Osteoblast (primary cell): Measurements from ENCODE around the gene RPS19BP1. TPM values are rescaled to one million over a fixed set of nuclear protein-coding genes. Genes with fewer than 3 reads are reported as not detected.

ENCODE experiments used
- DNase-seq: peaks from one replicate; pipeline ENCODE4 v3.0.0; 2011; ENCODE audit warnings: low spot score, mixed read lengths; ENCODE audit not compliant: insufficient read length; ENCODE audit errors: missing footprints
- H2AFZ ChIP-seq: 2 replicates; pipeline ENCODE4 v1.6.0; 2011; ENCODE audit warnings: mild to moderate bottlenecking, low read length
- H3K27ac ChIP-seq: 2 replicates; pipeline ENCODE4 v1.5.1; 2011; ENCODE audit warnings: mild to moderate bottlenecking, low read depth, low read length, moderate library complexity
- H3K27me3 ChIP-seq: 2 replicates; pipeline ENCODE4 v1.6.0; 2012; ENCODE audit warnings: mild to moderate bottlenecking, control low read depth, inconsistent platforms, low read length, moderate library complexity; ENCODE audit not compliant: insufficient read depth
- H3K36me3 ChIP-seq: 2 replicates; pipeline ENCODE4 v1.5.1; 2011; ENCODE audit warnings: mild to moderate bottlenecking, low read length, control low read depth, moderate library complexity; ENCODE audit not compliant: insufficient read depth
- H3K4me1 ChIP-seq: 2 replicates; pipeline ENCODE4 v1.5.1; 2011; ENCODE audit warnings: mild to moderate bottlenecking, low read length, control low read depth, moderate library complexity; ENCODE audit not compliant: insufficient read depth
- H3K4me2 ChIP-seq: 2 replicates; pipeline ENCODE4 v1.6.0; 2011; ENCODE audit warnings: mild to moderate bottlenecking, low read length; ENCODE audit not compliant: insufficient read depth
- H3K4me3 ChIP-seq: fragments of 200-600 bp; sonication (generic); 3 replicates; pipeline ENCODE4 v1.5.1; 2012; ENCODE audit warnings: mild to moderate bottlenecking, low read length, inconsistent platforms; ENCODE audit not compliant: insufficient read depth
- H3K79me2 ChIP-seq: 2 replicates; pipeline ENCODE4 v1.6.0; 2012; ENCODE audit warnings: mild to moderate bottlenecking, low read length, control low read depth, inconsistent platforms; ENCODE audit not compliant: insufficient read depth
- H3K9me3 ChIP-seq: 2 replicates; pipeline ENCODE4 v1.5.1; 2011; ENCODE audit warnings: low read depth, low read length, control low read depth
- H4K20me1 ChIP-seq: 2 replicates; pipeline ENCODE4 v1.6.0; 2012; ENCODE audit warnings: mild to moderate bottlenecking, low read length, control low read depth; ENCODE audit not compliant: insufficient read depth
- total RNA-seq: library from RNA; depleted of rRNA; stranded (reverse); fragments of >200 nt; gene quantifications from 2 replicates; pipeline ENCODE4 v1.2.3, GENCODE V29; 2012
- TF ChIP-seq, protein P1 (sequence below): IDR thresholded peaks from 2 replicates; pipeline ENCODE4 v1.5.1; 2011; ENCODE audit warnings: mild to moderate bottlenecking, low read depth, low read length, moderate library complexity; ENCODE audit errors: extremely low read depth

RPS19BP1 gene
- total RNA-seq, 1 donor, result 34.7 TPM

DNA sequence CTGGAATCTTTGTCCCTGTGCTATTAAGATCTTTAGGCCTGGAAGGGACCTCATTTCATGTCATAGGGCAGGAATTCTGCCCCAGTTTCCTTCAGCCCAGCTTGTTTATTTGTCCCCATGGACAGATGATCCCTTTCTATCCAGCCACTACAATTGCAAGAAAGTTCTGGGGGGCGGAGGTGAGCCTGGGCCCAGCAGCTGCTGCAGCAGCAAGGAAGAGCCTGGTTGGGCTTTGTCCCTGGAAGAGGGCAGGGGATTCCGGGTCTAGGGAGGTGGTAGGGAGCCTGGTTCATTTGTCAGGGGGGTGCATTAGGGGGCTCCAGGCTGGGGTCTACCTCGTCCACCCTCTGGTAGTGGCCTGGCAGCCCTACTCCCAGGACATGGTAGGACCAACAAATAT is 21.6 kb upstream of the RPS19BP1 start:
- H3K4me2 ChIP-seq, result no peak overlapping the region
- DNase-seq, result no peak
- H2AFZ ChIP-seq, result no peak overlapping the region
- no peaks in the 10 kb centered on the region for H3K9me3 ChIP-seq
- H3K4me1 ChIP-seq, result no peaks in the 10 kb centered on the region
- no peak overlapping the region for H3K27ac ChIP-seq
- H3K36me3 ChIP-seq, result no peaks in the 10 kb centered on the region
- peaks cover 40% of the 10 kb centered on the region for H3K27me3 ChIP-seq
- H4K20me1 ChIP-seq, result no peaks in the 10 kb centered on the region
- H3K79me2 ChIP-seq, result no peaks in the 10 kb centered on the region
- TF ChIP-seq, protein P1, sequence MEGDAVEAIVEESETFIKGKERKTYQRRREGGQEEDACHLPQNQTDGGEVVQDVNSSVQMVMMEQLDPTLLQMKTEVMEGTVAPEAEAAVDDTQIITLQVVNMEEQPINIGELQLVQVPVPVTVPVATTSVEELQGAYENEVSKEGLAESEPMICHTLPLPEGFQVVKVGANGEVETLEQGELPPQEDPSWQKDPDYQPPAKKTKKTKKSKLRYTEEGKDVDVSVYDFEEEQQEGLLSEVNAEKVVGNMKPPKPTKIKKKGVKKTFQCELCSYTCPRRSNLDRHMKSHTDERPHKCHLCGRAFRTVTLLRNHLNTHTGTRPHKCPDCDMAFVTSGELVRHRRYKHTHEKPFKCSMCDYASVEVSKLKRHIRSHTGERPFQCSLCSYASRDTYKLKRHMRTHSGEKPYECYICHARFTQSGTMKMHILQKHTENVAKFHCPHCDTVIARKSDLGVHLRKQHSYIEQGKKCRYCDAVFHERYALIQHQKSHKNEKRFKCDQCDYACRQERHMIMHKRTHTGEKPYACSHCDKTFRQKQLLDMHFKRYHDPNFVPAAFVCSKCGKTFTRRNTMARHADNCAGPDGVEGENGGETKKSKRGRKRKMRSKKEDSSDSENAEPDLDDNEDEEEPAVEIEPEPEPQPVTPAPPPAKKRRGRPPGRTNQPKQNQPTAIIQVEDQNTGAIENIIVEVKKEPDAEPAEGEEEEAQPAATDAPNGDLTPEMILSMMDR, result no peak
- no peak overlapping the region for H3K4me3 ChIP-seq

DNA sequence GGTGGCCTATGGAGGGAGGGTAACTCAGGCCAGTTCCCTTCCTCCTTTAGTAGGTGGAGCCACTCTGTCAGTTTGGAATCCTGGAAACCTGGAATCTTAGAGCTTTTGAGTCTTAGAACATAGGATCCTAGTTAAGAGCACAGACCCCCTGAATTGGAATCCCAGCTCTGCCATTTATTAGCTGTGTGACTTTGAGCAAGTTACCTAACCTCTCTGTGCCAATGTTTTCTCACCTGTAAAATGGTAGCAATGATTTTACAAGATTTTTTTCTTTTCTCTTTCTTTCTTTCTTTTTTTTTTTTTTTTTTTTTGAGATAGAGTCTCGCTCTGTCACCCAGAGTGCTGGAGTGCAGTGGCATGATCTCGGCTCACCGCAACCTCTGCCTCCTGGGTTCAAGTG is 20.9 kb upstream of the RPS19BP1 start:
- Histone ChIP-seq H3K27ac (no peak overlapping the region), H3K4me1 (no peaks in the 10 kb centered on the region), H3K36me3 (no peaks in the 10 kb centered on the region), H3K79me2 (no peaks in the 10 kb centered on the region), H3K4me3 (no peak overlapping the region), H2AFZ (no peak overlapping the region), H3K9me3 (no peaks in the 10 kb centered on the region), H3K27me3 (peaks cover 32% of the 10 kb centered on the region), H4K20me1 (no peaks in the 10 kb centered on the region), H3K4me2 (no peak overlapping the region)
- DNase-seq, result no peak
- TF ChIP-seq, protein P1, result no peak

DNA sequence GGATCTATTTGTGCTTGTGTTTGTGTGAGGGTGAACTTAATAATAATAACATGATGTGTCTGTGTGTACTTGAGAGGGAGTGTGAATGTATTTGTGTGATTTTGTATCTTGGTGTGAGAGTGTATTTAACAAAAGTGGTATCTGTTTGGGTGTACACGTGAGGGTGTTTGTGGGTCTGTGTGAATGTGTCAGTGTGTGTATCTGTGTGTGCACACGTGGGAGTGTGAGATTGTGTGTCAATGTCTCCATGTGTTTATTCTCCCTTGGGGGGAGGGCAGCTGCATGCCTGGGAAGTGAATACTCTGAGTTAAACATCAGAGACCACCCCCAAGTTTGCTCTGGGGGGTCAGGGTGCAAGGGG is 15.0 kb upstream of the RPS19BP1 start:
- H3K27ac ChIP-seq, result no peak overlapping the region
- no peak overlapping the region for H3K4me3 ChIP-seq
- H2AFZ ChIP-seq, result no peak overlapping the region
- H3K4me2 ChIP-seq, result no peak overlapping the region
- H4K20me1 ChIP-seq, result peaks cover 9% of the 10 kb centered on the region
- H3K79me2 ChIP-seq, result no peaks in the 10 kb centered on the region
- TF ChIP-seq, protein P1, result no peak
- DNase-seq, result no peak
- no peaks in the 10 kb centered on the region for H3K4me1 ChIP-seq
- H3K27me3 ChIP-seq, result peaks cover 10% of the 10 kb centered on the region
- no peaks in the 10 kb centered on the region for H3K36me3 ChIP-seq
- no peaks in the 10 kb centered on the region for H3K9me3 ChIP-seq

GRCh38 chr22:39546889-39547586 is 14.5 kb upstream of the RPS19BP1 start:
- TF ChIP-seq, protein P1, result no peak
- no peaks in the 10 kb centered on the region for H3K9me3 ChIP-seq
- H2AFZ ChIP-seq, result no peak overlapping the region
- no peaks in the 10 kb centered on the region for H3K36me3 ChIP-seq
- H3K79me2 ChIP-seq, result no peaks in the 10 kb centered on the region
- peaks cover 9% of the 10 kb centered on the region for H4K20me1 ChIP-seq
- H3K4me3 ChIP-seq, result no peak overlapping the region
- DNase-seq, result peak; percentile 94
- H3K27me3 ChIP-seq, result peaks cover 10% of the 10 kb centered on the region
- no peak overlapping the region for H3K27ac ChIP-seq
- no peak overlapping the region for H3K4me2 ChIP-seq
- no peaks in the 10 kb centered on the region for H3K4me1 ChIP-seq
